ENCODE measurements around the gene CACNA2D3.
"Not testable (repeated sequence)": the region's sequence is repeated elsewhere in the genome, so short reads cannot be mapped to it uniquely, and the experiment has no call there.

CACNA2D3 gene

DNA sequence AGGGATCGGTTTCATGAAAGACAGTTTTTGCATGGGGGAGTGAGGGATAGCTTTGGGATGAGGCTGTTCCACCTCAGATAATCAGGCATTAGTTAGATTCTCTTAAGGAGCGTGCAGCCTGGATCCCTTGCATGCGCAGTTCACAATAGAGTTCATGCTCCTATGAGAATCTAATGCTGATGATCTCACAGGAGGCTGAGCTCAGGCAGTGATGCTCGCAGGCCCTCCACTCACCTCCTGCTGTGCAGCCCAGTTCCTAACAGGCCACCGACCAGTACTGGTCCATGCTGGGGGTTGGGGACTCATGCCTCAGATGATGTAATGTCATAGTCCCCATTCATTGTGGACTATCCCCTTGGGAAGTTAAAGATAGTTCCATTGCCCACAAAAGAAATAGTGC is 255.8 kb downstream of the CACNA2D3 start:
- no peak for DNase-seq

GRCh38 chr3:54384279-54384678 is 261.9 kb downstream of the CACNA2D3 start:
- no peak for DNase-seq

DNA sequence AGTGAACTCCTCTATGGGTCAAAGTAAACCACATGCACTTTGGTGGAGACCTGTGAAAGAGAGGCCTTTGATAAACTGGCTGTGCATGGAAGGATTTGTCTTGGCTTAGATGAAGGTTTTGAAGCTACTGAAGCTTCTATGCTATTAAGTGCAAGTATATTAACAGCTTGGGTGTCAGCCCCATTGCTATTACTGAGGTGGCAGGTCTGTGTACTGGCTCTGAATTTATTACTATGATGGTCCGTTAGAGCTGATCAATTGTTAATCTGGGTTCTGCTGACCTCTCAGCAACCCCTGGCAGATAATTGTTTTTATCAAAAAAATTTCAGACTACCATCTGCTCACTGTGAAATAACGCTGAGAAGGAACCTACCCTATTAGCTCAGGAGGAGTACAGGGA is 268.2 kb downstream of the CACNA2D3 start:
- no peak for DNase-seq

GRCh38 chr3:54393150-54393549 is 270.8 kb downstream of the CACNA2D3 start:
- no peak for DNase-seq

DNA sequence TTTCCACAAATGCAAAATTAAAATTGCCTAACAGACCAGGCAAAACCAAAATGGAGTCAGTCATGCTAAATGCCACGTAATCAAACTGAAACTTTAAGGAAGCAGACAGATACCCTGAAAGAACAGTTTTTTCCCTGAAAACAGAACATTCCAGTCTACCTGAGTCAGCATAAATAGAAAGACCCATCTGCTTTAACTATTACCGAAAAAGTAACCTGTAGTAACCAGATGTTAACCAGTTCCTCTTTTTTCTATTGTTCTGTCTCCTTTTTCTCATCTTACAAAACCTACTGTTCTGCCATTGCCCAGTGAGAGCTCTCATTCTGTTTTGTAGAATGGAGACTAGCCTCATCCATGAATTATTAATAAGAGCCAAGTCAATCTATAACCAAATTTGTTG is 286.0 kb downstream of the CACNA2D3 start:
- DNase-seq, result no peak

- DNase-seq, result no peak
Observed at GRCh38 chr3:54421943-54422342, 299.6 kb downstream of the CACNA2D3 start.

- DNase-seq, result no peak
Observed at GRCh38 chr3:54424292-54424691, 301.9 kb downstream of the CACNA2D3 start.

DNA sequence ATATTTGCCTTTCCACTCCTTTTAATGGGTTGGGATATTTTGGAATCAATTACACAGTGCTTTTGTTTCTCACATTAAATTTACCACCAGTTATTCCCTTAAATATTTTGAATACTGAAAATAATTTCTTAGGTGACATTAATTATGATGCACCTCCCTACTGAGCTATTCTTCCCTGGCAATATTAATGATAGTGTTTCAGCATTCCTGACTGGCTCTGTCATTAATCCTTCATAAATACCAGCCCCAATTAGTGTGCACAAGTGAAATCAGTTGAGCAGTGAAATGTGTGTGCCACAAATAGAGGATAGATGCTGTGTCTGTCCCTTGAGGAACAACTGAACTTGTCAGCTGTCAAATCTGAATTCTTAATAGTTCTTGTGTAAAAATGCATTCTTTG is 304.0 kb downstream of the CACNA2D3 start:
- no peak for DNase-seq

GRCh38 chr3:54427501-54427900 is 305.1 kb downstream of the CACNA2D3 start:
- no peak for DNase-seq

DNA sequence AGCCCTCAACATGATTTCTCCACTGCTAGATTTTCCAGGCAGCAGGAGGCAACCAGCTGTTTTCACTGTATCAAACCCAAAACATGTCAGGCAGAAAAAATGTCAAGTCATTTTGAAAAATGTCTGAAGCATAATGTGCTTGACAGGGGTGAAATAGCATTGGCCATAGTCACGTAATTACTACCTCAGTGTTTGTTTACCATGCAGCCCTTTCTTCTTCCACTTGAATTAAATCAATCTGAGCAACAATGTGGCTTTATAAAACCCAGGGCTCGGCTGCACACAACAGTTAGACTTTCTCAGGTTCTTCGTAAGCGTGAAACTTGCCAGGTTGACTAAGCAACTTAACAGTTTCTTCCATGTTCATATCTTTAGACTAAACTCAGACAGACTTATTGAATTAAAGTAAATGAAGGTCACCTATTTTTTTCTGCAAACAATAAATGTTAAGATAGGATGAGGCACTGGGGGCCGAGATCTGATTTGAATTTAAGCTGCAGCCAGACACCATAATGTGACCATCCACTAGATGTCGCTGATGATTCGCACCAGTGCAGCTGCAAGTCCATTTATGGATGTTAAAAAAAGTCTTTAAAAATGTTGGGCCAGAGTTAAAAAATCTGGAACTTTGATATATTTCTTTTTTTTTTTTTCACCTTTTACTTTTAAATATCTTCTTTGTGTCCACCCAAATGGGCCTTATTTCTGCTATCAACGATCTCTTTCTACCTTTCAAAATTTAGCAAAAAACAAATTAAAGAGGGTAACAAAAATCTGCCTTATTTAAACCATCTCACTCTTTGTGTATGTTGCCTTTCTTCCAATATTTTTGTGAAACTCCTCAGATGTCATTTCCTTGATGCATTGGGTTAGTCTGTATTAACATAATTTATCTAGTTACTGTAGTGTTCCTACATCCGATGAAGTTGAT is 305.9 kb downstream of the CACNA2D3 start:
- peak; percentile 7 for DNase-seq

- no peak for DNase-seq
Observed at GRCh38 chr3:54432975-54433374, 310.6 kb downstream of the CACNA2D3 start.

GRCh38 chr3:54433846-54434245 is 311.5 kb downstream of the CACNA2D3 start:
- DNase-seq, result peak; percentile 7

DNA sequence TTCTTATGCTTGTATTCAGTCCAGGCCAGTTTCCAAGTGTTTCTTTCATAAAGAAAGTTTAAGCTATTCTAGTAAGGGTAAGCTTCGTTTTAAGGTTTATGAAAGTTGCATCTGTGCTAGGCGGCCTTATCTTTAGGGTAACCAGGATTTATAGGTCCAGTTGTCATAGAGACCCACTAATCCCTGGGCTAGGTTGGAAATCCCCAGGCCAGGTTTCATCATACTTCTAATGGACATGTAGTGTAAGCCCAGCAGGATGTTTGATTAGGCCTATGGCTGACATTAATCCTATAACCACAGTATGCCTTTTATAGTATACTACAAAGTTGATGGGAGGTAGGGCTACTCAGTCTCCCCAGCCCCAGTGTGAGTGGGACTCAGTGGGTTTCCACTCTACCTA is 312.4 kb downstream of the CACNA2D3 start:
- DNase-seq, result no peak

GRCh38 chr3:54437271-54437670 is 314.9 kb downstream of the CACNA2D3 start:
- no peak for DNase-seq

- DNase-seq, result no peak
Observed at GRCh38 chr3:54443561-54444161, 321.3 kb downstream of the CACNA2D3 start.

DNA sequence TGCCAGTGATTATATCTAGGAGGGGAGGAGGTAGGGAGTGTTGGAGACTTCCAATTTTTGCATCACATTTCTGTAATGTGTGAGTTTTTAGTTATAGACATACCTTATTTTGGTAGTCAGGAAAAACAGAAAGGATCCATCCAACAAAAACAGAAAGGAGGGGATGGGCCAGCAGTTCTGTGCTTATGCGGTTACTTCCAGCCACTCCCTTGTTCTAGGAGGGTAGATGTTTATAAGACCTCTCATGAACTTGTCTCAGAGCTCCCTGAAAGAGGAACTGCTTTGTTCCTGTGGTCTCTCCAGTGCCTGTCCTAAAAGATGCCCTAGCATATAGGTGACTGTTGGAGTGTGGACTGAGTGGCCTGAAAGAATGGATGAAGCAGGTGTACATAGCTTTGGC is 323.3 kb downstream of the CACNA2D3 start:
- DNase-seq, result no peak

DNA sequence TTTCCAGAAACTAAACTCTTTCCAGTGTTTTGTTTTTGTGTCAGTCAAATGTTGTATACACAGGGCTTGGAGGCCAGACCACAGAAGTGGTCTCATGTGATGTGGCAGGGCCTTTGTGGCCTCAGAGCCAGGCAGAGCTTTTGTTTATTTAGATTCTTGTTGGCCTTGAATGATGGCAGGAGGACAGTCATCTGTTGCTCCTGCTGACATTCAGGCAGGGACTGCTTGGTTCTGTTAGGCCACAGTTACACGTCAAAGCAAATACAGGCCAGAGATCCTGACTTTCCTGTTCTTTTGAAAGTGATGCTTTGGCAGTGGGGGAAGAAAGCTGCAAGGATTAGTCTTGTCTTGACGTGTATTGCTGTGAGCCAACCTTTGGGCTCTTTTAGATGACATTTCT is 325.1 kb downstream of the CACNA2D3 start:
- no peak for DNase-seq

GRCh38 chr3:54454806-54455205 is 332.5 kb downstream of the CACNA2D3 start:
- no peak for DNase-seq

GRCh38 chr3:54458357-54458756 is 336.0 kb downstream of the CACNA2D3 start:
- DNase-seq, result no peak

- not testable (repeated sequence) for DNase-seq
Observed at GRCh38 chr3:54464554-54464953, 342.2 kb downstream of the CACNA2D3 start.

GRCh38 chr3:54476891-54477290 is 354.5 kb downstream of the CACNA2D3 start:
- peak; percentile 9 for DNase-seq

GRCh38 chr3:54481606-54482365 is 359.4 kb downstream of the CACNA2D3 start:
- DNase-seq, result no peak

DNA sequence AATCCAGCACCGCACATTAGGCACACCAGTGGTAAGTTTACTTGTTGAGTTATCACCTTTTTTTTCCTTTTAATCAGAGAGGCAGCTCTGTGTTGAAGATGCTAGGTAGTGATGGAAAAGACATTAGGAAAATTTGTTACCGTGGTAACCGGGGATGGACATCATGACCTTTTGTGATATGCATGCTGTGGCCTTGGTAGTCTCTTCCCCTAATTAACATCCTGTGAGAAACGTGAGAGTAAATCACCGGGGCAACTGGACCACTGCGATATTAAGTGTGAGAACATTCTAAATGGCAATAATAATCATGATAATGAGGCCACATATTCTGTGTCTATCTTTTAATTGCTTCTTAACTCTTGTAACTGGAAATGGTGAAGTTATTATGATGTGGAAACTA is 362.0 kb downstream of the CACNA2D3 start:
- no peak for DNase-seq

DNA sequence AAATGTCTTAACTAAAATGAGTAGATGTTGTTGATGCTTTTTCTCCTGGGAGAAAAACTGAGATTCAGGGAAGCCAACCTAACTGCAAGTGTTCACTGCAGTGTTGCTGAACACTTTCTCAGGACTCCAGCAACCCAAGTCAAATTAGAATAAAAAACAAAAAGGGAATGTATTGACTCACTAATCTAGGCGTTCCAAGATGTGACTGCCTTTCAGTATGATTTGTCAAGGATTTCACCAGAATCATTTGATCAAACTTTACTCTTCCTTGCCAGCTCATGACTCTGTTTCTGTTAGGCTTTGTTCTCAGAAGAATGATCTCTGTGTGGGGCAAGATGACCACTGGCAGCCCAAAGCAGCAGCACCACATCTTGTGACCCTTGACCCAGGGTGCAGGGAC is 364.0 kb downstream of the CACNA2D3 start:
- DNase-seq, result no peak

Data from NCI-H226 (cell line).